NCI-H69 (cell line): Measurements from ENCODE around the gene KRT84.

Experiments used
- DNase-seq: peaks from one replicate; lab custom pipeline; 2025; lab: John Stamatoyannopoulos, UW

The KRT84 gene

GRCh38 chr12:52360106-52360662 lies 25.3 kb downstream of the KRT84 start:
- no peak for DNase-seq

- no peak for DNase-seq
Measured at GRCh38 chr12:52359621-52360061, 25.8 kb downstream of the KRT84 start.

- DNase-seq, result peak; percentile 60
Measured at GRCh38 chr12:52358575-52359350, 26.7 kb downstream of the KRT84 start.

GRCh38 chr12:52356762-52357580 lies 28.5 kb downstream of the KRT84 start:
- DNase-seq, result no peak

GRCh38 chr12:52356031-52356761 lies 29.3 kb downstream of the KRT84 start:
- no peak for DNase-seq

- no peak for DNase-seq
Measured at GRCh38 chr12:52355176-52355575, 30.3 kb downstream of the KRT84 start.

GRCh38 chr12:52354200-52354599 lies 31.3 kb downstream of the KRT84 start:
- peak; percentile 97 for DNase-seq

- peak; percentile 78 for DNase-seq
Measured at GRCh38 chr12:52353766-52354165, 31.7 kb downstream of the KRT84 start.

GRCh38 chr12:52352951-52353350 lies 32.5 kb downstream of the KRT84 start:
- DNase-seq, result no peak

- no peak for DNase-seq
Measured at GRCh38 chr12:52351196-52352059, 34.0 kb downstream of the KRT84 start.

GRCh38 chr12:52350786-52351185 lies 34.7 kb downstream of the KRT84 start:
- DNase-seq, result no peak

- no peak for DNase-seq
Measured at GRCh38 chr12:52350021-52350620, 35.3 kb downstream of the KRT84 start.

- no peak for DNase-seq
Measured at GRCh38 chr12:52349196-52349595, 36.3 kb downstream of the KRT84 start.

- no peak for DNase-seq
Measured at GRCh38 chr12:52347551-52348510, 37.6 kb downstream of the KRT84 start.

- no peak for DNase-seq
Measured at GRCh38 chr12:52347016-52347415, 38.4 kb downstream of the KRT84 start.

- peak; percentile 20 for DNase-seq
Measured at GRCh38 chr12:52346593-52346992, 38.9 kb downstream of the KRT84 start.

GRCh38 chr12:52345041-52345440 lies 40.4 kb downstream of the KRT84 start:
- DNase-seq, result peak; percentile 20

- no peak for DNase-seq
Measured at GRCh38 chr12:52344111-52344510, 41.3 kb downstream of the KRT84 start.

GRCh38 chr12:52343550-52343949 lies 41.9 kb downstream of the KRT84 start:
- DNase-seq, result no peak
